Pancreas (tissue), 10 donors: ENCODE results near the gene RBM6. TPM values are rescaled to one million over a fixed set of nuclear protein-coding genes. Genes with fewer than 3 reads are reported as not detected.

Experiments used
- ATAC-seq, 4 donors: fragments of 200-7000 bp; cut with Tn5 transposase; one replicate each; pipeline versions ENCODE4 v1.8.0 to v1.9.1; 2020; ENCODE audit warnings: mild to moderate bottlenecking in 4 of 4, moderate library complexity in 4 of 4
- DNase-seq, 6 donors: peaks; one replicate each; pipeline ENCODE4 v3.0.0-alpha.2; 2020
- FAIRE-seq: peaks from 2 replicates; lab custom pipeline; 2012; peaks lifted over from hg19 to GRCh38; lab: Jason Lieb, UNC
- H3K27ac ChIP-seq, 4 donors: fragments of 200-600 bp; sonication (generic); 1 replicate in 3 of 4; 2 replicates in 1 of 4; pipeline versions ENCODE4 v1.5.0 to v1.8.0; 2020
- H3K27me3 ChIP-seq, 4 donors: fragments of 200-600 bp; one replicate each; pipeline ENCODE4 v1.8.0; 2021
- H3K36me3 ChIP-seq, 3 donors: fragments of 200-600 bp; sonication (generic) in 1 of 3; one replicate each; pipeline versions ENCODE4 v1.5.0 to v1.8.0; 2020 to 2021
- H3K4me1 ChIP-seq, 3 donors: fragments of 200-600 bp; one replicate each; pipeline ENCODE4 v1.8.0; 2021
- H3K4me3 ChIP-seq, 4 donors: fragments of 200-600 bp; sonication (generic) in 2 of 4; one replicate each; pipeline versions ENCODE4 v1.5.0 to v1.8.0; 2020 to 2021
- H3K9me3 ChIP-seq, 4 donors: fragments of 200-600 bp; one replicate each; pipeline ENCODE4 v1.8.0; 2021
- WGBS, 2 donors: extraction: QIAGEN DNeasy Blood & Tissue Kit; methylation state at CpG; one replicate each; pipeline ENCODE4 v1.1.7; 2013; 5-methylcytosine and 5-hydroxymethylcytosine counted together
- intact Hi-C, 3 donors: fragments of 100-400 bp; cut with DNase I; formaldehyde crosslinking; loops; one replicate each; pipeline versions ENCODE4 v1.11.1 to v1.14.2; 2022
- polyA plus RNA-seq, 2 donors: library from polyadenylated mRNA; stranded (reverse); fragments of 200-250 nt; gene quantifications; one replicate each; pipeline ENCODE4 v1.2.3, GENCODE V29; 2013
- total RNA-seq, 6 donors: library from RNA; stranded (reverse); fragmentation: NEBNext Ultra II Directional in 4 of 6; extraction: Animal tissue kit (Norgen Biotek cat#: 25700) in 4 of 6; gene quantifications; one replicate each; pipeline versions ENCODE4 v1.2.1 to v1.2.4, GENCODE V29; 2021 to 2023
- TF ChIP-seq, protein P1 (sequence below), 4 donors: fragments of 200-600 bp; sonication (generic) in 3 of 4; IDR thresholded peaks; one replicate each; pipeline versions ENCODE4 v1.5.0 to v1.8.0; 2021; ENCODE audit warnings: antibody characterized with exemption in 4 of 4
- donor health status: healthy with polysubstance abuse.
- donor health status: DM: no; HTN: no; CAD: no; lungs with moderate emphysema.
- donor health status: DM: no; HTN: no; CAD: no.
- donor health status: control.
- donor health status: control.
- donor health status: Bipolar disorder and iron deficiency.
- donor health status: DM: yes; HTN: yes; CAD: no.
- donor health status: DM: no; HTN: no; CAD: no.
- donor health status: DM: no; HTN: no; CAD: no.
- donor health status: DM: yes; HTN: yes; CAD: no.

The RBM6 gene, protein sequence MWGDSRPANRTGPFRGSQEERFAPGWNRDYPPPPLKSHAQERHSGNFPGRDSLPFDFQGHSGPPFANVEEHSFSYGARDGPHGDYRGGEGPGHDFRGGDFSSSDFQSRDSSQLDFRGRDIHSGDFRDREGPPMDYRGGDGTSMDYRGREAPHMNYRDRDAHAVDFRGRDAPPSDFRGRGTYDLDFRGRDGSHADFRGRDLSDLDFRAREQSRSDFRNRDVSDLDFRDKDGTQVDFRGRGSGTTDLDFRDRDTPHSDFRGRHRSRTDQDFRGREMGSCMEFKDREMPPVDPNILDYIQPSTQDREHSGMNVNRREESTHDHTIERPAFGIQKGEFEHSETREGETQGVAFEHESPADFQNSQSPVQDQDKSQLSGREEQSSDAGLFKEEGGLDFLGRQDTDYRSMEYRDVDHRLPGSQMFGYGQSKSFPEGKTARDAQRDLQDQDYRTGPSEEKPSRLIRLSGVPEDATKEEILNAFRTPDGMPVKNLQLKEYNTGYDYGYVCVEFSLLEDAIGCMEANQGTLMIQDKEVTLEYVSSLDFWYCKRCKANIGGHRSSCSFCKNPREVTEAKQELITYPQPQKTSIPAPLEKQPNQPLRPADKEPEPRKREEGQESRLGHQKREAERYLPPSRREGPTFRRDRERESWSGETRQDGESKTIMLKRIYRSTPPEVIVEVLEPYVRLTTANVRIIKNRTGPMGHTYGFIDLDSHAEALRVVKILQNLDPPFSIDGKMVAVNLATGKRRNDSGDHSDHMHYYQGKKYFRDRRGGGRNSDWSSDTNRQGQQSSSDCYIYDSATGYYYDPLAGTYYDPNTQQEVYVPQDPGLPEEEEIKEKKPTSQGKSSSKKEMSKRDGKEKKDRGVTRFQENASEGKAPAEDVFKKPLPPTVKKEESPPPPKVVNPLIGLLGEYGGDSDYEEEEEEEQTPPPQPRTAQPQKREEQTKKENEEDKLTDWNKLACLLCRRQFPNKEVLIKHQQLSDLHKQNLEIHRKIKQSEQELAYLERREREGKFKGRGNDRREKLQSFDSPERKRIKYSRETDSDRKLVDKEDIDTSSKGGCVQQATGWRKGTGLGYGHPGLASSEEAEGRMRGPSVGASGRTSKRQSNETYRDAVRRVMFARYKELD
- total RNA-seq (10 to 100 TPM; 24.9 to 64.1 (median 41.7) TPM), polyA plus RNA-seq (100 to 1,000 TPM; 245 to 249 TPM)

DNA sequence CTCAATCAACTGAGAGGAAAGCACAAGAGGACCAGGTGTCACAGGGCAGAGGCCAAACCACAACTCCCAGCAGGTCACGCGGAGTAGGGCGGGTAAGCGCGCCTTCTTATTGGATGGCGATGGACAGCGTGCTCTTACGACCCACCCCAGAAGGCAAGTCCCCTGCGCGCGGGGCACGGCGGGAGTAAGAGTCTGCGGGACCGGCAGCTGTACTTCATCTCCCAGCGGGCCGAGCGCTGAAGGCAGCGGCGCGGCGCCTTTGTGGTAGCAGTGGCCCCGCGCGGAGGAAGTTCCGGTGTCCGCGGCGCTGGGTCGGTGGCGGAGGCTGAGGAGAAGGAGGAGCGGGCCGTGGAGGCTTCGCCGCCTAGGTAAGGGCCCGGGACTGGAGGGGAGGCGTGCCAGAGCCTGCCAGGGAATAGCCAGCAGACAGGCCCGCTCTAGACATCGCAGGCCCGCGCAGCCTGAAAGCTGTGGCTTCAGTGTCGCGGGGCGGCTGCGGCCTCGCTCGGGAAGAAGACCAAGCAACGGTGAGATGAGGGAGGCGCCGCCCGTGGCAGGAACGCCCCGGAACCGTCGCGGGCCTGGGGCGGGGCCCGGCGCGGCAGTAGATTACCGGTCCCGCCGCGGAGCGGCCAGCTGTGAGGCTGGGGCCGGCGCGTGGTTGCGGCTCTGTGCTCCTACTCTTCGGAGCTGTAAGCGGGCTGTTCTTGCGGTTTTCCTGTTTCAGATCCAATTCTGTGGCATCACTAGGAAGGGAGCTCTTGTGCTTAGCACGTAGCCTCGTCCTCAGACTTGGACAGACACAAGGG is at the start of gene RBM6:
Gene RBM6 (plus strand): TSS at position 293 of the 809 bp plus-strand sequence. CDS start 22,492 bp downstream, outside the sequence.
- ATAC-seq (peak; percentile 97 to 99 (median 98)), FAIRE-seq (peak; percentile 85), DNase-seq (peak; percentile 95 to 99 (median 96))
- H3K9me3 ChIP-seq: no peaks in the 10 kb centered on the region
- TF ChIP-seq, protein P1, sequence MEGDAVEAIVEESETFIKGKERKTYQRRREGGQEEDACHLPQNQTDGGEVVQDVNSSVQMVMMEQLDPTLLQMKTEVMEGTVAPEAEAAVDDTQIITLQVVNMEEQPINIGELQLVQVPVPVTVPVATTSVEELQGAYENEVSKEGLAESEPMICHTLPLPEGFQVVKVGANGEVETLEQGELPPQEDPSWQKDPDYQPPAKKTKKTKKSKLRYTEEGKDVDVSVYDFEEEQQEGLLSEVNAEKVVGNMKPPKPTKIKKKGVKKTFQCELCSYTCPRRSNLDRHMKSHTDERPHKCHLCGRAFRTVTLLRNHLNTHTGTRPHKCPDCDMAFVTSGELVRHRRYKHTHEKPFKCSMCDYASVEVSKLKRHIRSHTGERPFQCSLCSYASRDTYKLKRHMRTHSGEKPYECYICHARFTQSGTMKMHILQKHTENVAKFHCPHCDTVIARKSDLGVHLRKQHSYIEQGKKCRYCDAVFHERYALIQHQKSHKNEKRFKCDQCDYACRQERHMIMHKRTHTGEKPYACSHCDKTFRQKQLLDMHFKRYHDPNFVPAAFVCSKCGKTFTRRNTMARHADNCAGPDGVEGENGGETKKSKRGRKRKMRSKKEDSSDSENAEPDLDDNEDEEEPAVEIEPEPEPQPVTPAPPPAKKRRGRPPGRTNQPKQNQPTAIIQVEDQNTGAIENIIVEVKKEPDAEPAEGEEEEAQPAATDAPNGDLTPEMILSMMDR (IDR thresholded peaks at IDR 0.05): no peak
- H3K27me3 ChIP-seq: no peaks in the 10 kb centered on the region
- H3K36me3 ChIP-seq: no peaks in the 10 kb centered on the region
- peak within 1 kb of the TSS; percentile 83 to 92 (median 88) for H3K27ac ChIP-seq
- H3K4me3 ChIP-seq: peak within 1 kb of the TSS; percentile 65 to 96 (median 82)
- H3K4me1 ChIP-seq: peaks cover 0 to 8% (median 5%) of the 10 kb centered on the region in 3 donors
- 0% methylated on average over 64 to 74 of the region's 74 CpGs for WGBS, 2 donors
- intact Hi-C loops: no loop called here

DNA sequence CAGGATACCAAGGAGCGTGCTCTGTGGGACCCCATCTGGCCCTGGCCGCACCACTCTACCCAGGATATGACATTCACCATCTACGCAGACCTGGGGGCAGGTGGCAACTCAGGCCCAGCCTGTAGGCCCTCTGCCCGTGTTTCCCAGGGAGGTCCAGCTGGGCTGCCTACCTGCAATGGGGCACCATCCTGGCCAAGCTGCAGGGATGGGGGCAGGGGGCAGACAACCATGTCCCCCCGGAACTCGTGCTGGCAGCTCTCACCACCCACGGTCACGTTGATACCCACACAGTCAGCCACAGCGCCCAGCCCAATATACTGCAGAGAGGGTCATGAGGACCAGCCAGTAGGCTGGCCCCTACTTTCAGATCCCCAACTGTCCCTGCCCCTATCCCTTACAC is 44.2 kb upstream of the RBM6 start:
- no peak for ATAC-seq

DNA sequence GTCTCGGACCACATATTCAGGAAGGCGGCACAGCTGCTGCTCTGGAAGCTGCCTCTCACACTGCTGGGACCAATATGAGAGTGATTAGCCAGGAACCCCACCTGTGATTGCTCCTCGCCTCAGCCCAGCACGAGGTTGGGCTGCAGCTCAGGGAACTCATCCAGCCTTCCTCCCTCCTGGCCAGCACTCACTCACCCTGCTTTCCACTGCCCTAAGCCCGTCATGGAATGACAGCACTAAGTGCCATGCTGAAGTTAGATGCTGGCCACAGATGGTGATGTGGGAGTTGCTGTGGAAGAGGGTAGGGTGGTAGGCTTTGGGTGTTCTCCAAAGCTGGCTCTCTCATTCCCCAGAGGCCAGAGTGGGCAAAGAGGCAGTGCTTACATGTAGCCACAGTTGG is 43.6 kb upstream of the RBM6 start:
- H3K27me3 ChIP-seq: no peaks in the 10 kb centered on the region
- peaks cover 5 to 16% (median 14%) of the 10 kb centered on the region in 3 donors for H3K4me1 ChIP-seq
- H3K27ac ChIP-seq: no peak overlapping the region
- DNase-seq (no peak), FAIRE-seq (no peak), ATAC-seq (no peak)
- intact Hi-C loops: no loop called here
- H3K9me3 ChIP-seq: no peaks in the 10 kb centered on the region
- no peaks in the 10 kb centered on the region for H3K36me3 ChIP-seq
- WGBS, 2 donors: 85 to 86% methylated on average over 5 of the region's 5 CpGs
- TF ChIP-seq, protein P1 (IDR thresholded peaks at IDR 0.05): no peak
- no peak overlapping the region for H3K4me3 ChIP-seq

More for the DNA sequence above, 44.2 kb upstream of the RBM6 start:
- no peak overlapping the region for H3K4me3 ChIP-seq
- intact Hi-C loops: no loop called here
- no peaks in the 10 kb centered on the region for H3K27me3 ChIP-seq
- 95 to 98% methylated on average over 9 of the region's 9 CpGs for WGBS, 2 donors
- TF ChIP-seq, protein P1 (IDR thresholded peaks at IDR 0.05): no peak
- H3K4me1 ChIP-seq: peaks cover 0 to 11% (median 9%) of the 10 kb centered on the region in 3 donors
- FAIRE-seq (no peak), DNase-seq (no peak)
- H3K27ac ChIP-seq: no peak overlapping the region
- H3K36me3 ChIP-seq: no peaks in the 10 kb centered on the region
- no peaks in the 10 kb centered on the region for H3K9me3 ChIP-seq

DNA sequence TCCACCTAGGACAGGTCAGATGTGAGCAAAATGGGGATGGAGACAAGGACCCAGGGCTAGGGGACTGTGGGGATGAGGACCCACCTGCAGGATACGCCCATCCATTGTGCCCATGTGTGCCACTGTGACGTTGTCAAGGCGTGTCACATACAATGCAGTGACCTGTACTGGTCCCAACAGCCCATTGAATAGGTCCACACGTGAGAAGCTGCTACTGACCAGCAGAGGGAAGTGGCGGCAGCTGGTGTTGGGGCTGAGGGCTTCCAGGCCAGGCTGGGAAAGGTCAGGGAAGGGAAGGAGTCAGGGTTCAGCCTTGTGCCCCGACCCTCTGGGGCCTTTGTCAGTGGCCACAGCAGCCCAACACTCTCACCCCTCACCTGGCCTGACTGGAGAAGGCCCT is 41.0 kb upstream of the RBM6 start:
- FAIRE-seq (no peak), DNase-seq (no peak), ATAC-seq (no peak)
- Histone ChIP-seq H3K9me3 (no peaks in the 10 kb centered on the region), H3K27me3 (no peaks in the 10 kb centered on the region), H3K4me1 (peaks cover 8 to 20% (median 17%) of the 10 kb centered on the region in 3 donors), H3K27ac (no peak overlapping the region), H3K4me3 (no peak overlapping the region), H3K36me3 (no peaks in the 10 kb centered on the region)
- intact Hi-C loops: no loop called here
- 84% methylated on average over 6 of the region's 6 CpGs for WGBS, 2 donors
- TF ChIP-seq, protein P1 (IDR thresholded peaks at IDR 0.05): no peak
